Endometrium (tissue), 2 donors: ENCODE measurements around the gene PKHD1.

ENCODE experiments used
- FAIRE-seq: peaks from 2 replicates; lab custom pipeline; 2012; peaks lifted over from hg19 to GRCh38; lab: Jason Lieb, UNC
- donor health status: control.
- donor health status: control.

PKHD1 gene, protein sequence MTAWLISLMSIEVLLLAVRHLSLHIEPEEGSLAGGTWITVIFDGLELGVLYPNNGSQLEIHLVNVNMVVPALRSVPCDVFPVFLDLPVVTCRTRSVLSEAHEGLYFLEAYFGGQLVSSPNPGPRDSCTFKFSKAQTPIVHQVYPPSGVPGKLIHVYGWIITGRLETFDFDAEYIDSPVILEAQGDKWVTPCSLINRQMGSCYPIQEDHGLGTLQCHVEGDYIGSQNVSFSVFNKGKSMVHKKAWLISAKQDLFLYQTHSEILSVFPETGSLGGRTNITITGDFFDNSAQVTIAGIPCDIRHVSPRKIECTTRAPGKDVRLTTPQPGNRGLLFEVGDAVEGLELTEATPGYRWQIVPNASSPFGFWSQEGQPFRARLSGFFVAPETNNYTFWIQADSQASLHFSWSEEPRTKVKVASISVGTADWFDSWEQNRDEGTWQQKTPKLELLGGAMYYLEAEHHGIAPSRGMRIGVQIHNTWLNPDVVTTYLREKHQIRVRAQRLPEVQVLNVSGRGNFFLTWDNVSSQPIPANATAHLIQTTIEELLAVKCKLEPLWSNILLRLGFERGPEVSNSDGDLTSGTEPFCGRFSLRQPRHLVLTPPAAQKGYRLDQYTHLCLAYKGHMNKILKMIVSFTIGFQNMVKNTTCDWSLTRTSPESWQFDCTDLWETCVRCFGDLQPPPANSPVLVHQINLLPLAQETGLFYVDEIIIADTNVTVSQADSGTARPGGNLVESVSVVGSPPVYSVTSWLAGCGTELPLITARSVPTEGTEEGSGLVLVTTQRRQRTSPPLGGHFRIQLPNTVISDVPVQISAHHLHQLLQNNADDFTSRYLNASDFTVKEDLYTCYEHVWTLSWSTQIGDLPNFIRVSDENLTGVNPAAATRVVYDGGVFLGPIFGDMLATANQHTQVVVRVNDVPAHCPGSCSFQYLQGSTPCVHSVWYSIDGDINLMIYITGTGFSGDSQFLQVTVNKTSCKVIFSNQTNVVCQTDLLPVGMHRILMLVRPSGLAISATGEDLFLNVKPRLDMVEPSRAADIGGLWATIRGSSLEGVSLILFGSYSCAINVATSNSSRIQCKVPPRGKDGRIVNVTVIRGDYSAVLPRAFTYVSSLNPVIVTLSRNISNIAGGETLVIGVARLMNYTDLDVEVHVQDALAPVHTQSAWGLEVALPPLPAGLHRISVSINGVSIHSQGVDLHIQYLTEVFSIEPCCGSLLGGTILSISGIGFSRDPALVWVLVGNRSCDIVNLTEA (N-terminal part only)

DNA sequence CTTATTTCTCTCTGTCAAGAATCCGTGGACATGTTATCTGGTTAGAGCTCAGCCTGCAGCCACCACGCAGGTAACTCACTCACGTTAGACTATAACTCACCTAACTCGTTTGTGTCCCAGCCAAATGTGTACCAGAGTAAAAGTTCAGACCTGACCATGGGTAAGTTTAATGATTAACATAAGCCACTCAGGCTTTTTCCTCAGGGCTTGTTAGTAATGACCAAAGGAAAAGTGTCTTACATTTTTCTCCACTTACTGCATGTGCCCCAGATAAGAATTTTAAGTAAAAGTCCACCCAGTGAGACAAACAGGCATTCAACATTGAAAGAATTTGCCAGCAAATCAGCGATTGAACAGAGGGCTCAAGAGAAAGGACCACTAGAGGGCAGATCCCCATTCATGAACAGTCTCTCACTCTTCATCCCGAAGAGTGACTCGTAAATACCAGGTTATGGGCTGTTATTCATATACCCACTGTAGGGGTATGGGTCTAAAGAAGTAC lies at the start of gene PKHD1:
Gene PKHD1, minus strand, starts transcription at position 116 of the 502 bp plus-strand sequence. CDS start 2,680 bp downstream, outside the sequence.
- FAIRE-seq = no peak

DNA sequence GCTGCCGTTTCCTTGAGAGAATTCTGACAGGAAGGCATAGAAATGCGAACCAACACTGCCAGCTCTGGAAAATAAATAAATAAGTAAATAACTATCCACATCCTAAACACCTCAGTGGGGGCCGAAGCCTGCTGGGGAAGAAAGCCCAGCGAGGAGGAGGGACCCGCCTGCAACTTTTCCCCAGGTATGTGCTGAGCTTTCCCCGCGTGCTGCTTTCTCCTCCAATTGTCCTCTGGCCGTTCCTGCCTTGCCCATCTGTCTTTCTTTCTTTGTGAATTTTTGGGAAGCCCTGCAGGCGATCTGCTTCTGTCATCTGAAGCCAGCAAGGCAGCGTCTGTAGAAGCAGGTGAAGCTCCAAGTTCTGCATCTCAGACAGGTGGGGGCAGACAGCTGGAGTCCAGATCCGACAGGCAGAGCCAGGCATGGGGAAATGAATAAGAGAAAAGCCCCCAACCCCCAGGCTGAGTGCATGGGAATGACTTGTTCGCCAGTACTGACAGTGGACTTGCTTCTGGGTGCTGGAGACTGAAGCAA lies 49.6 kb upstream of the PKHD1 start:
- no peak for FAIRE-seq

DNA sequence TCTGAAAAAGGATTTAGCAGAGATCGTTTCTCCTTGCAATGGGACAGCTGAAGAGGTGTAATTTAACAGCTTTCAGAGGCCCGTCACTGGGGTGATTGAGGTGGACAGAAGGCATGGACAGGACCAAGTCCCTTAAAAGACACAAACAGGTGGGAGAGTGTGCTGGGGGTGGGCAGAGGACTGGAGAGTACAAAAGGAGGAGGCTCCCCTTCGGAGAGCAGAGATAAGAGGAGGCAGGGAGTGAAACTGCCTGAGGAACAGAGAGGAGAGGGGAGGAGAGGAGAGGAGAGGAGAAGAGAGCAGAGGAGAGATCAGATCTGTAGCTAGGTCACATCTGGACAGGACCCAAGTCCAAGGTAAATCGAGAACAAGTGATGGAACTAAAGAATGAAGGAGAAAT lies 48.6 kb upstream of the PKHD1 start:
- no peak for FAIRE-seq

DNA sequence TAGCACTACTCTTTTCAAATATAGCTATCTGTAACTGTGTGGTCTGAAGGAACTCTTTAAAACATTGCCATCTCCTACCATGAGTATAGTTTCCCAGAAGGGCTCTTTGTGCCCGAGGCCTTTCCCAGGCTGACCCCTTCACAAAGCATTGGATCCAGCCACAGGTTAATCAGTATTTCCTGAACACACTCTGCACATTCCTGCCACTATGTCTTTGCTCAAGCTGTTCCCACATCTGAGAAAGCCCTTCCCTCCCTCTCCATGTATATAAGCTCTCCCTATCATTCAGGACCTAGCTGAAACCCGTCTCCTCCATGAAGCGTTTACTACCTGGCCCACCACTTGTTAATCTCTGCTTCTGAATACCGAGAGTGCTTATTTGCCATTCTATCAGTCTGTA lies 47.8 kb upstream of the PKHD1 start:
- FAIRE-seq = no peak

DNA sequence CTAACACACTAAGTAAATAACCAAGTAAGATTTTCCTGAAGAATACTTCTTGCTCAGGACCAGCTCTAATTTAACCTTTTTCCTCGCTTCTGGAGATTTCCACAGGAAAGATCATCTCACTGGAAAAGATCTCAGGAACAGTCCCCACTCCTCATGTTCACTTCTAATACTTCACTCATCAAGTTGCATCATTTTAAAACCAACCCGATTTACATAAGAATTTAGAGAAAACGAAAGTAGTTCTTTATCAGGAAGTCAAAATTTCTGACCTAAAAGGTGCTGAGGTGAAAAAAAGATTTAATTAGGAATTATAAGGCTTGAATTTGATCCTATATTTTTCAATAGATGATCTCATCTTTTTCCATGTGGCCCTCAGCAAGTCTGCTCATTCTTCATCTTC lies 46.6 kb upstream of the PKHD1 start:
- no peak for FAIRE-seq

DNA sequence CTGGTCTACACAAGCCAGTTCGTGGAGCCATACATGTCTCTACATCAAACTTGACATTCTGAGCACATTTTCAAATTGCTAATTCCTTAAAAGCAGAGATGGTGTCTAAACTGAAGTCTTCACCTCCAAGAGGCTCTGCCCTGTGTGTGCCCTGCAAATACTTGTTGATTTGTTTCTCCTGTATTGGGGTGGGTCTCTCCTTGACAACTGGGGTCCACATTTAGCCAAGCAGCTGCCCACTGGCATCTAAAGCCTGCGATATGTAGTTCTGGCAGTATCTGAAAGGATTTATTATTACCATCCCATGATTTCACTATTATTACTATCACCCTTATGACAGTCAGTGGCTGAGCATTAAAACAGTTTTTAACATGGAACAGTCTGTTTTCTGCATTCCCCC lies 45.9 kb upstream of the PKHD1 start:
- FAIRE-seq = no peak

DNA sequence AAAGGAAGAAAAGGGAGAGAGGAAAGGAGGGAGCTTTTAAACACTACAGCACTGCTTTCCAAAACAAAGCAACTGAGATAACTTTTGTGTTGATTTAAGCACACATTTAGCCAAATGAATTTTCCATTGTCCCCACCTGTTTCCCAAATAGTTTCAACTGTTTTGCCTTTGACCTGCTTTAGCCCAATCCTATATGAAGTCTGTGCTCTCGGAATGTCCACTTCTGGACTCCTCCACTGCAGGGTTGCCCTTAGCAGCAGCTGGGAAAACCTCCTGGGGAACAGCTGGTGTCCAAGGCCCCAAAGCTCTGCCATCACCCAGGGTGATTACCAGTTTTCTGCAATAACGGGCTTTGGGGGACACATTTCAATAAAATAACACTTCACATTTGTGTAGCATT lies 44.9 kb upstream of the PKHD1 start:
- no peak for FAIRE-seq

DNA sequence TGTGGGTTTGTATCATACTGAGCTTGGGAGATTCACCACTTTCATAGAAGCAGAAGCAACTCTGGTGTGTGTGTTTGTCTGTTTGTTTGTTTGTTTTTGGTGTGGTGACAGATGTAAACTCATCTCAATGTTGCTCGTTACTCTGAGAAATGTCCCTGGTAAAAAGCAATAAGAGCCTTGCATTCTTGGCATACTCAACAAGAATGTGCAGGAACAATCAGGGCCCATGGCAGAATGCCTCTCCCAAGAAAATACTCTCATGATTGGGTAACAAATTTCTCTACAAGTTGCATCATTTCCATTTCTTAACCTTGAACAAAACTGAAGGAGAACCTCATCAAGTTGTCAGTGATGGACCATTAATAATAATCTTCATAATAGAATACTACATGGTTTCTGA lies 43.0 kb upstream of the PKHD1 start:
- FAIRE-seq = no peak

DNA sequence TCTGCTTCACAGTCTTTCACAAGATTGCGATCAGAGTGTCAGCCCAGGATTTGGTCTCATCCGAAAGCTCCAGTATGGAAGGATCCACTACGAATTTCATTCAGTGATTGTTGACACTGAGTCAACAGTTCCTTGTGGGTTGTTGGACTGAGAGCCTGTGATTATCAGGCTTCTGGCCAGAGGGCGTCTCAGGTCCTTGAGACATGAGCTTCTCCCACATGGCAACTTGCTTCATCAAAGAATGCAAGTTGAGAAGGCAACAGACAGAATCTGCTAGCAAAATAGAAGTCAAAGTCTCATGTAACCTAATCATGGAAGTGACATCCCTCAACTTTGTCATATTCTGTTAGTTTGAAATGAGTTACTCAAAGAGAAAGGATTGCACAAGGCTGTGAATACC lies 40.5 kb upstream of the PKHD1 start:
- no peak for FAIRE-seq

DNA sequence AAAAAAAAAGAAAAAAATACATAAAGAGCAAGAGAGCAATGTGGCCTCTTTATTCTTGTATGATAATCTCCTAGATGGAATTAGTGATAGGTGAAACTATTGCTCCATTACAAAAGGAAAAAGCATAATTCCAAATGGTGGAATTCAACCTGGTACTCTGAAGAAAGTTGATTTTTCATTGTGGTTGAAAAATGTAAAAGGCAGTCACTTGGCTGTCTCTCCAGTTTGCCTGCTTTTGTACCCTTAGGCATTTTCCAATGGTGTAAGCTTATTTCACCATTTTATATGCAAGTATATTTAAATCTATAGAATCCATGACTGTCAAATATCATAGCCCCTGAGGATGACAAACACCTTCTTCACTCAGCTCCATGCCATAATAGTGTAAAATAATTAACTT lies 38.8 kb upstream of the PKHD1 start:
- FAIRE-seq = no peak

DNA sequence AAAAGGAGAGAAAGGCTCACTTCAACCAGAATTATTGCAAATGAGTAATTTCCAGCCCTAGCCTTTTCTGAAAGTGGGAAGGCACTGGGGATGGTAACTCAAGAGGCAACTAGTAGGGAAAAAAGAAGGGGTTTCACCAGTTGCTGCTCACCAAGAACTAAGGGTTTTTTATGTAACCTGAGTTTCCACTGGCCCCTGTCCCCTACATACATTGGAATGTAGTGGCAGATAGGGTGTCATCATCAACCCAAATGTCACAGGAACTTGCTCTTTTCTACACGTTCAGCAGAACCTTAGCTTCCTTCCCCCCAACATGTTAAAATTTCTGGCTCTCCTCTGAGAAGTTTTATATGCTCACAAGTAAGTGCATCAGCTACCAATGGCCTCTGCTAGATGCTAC lies 38.2 kb upstream of the PKHD1 start:
- FAIRE-seq = no peak

DNA sequence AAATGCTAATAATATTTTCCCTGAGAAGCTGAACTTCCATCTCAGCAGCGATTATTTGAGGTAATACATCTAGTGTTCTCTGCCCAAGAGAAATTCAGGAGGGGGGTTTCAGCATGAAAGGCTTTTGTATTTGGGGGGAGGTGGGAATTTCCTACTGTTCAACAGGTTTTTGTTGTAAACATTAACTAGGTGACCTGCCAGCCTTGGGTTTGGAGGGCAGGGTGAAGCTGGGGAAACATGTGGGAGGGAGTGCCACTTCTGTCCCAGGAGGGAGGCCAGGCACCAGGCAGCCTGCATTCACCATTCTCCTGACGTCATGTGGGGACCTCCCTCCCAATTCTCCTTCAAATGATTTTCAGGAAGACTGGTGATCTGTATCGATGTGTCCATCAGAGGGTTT lies 37.7 kb upstream of the PKHD1 start:
- FAIRE-seq = no peak

DNA sequence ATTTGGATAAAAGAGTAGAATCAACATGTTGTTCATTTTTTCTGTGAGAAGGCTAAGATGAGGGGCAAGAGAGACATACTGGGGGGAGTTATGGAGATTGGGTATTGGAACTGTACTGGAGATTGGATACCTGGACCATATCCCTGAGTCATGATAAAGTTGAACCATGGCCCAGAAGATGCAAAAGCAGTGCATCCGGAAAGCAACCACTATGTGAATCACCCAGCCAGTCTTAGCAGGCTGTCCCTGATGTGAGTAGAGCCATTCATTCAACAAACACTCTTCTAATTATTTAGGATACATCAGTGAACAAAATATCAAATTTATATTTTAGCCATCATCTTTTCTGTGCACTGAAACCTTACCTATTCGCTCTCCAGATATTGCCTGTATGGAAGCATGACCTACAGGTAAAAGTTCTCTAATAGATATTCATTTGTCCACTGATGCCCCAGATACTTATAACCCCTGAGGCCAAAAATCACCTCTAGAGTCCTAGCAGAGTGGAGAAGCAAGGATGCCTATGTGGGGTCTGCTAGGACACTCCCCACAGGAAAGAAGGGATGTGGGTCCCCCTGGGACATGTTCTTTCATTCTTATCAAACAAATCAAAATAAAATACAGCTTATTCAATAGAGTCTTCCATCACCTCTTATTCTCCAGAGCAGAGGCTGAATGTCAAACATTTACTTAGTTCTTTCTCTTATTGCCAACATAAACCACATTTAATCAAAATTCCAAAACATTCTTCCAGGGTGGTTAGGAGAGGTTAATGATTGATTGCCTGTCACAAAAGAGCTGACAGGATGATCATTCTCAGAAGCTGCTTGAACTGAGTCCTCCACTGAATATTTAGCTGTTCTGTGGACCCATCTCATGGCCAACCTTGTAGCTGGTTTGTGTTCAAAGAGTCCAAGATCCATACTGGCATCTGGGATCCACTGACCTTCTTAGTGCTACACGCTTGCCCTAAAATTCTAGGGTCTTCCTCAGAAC lies 37.0 kb upstream of the PKHD1 start:
- FAIRE-seq = no peak

DNA sequence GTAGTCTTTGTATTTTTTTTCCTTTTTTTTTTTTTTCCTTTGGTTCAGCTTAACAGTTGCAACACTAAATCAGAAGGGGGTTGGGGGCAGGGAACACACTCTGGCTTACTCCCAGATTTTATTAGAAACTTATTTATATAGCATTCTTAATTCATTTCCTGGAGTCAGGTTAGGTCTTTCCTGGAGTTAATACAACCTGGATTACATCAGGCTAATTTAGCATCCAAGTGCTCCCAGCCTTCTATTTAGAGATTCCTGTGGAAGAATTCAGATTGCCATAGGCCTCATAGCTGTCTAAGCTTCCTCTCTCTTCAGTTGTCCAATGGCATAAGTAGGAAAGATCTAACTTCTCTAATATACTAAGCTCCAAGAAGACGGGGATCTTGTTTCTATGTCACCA lies 35.8 kb upstream of the PKHD1 start:
- no peak for FAIRE-seq

DNA sequence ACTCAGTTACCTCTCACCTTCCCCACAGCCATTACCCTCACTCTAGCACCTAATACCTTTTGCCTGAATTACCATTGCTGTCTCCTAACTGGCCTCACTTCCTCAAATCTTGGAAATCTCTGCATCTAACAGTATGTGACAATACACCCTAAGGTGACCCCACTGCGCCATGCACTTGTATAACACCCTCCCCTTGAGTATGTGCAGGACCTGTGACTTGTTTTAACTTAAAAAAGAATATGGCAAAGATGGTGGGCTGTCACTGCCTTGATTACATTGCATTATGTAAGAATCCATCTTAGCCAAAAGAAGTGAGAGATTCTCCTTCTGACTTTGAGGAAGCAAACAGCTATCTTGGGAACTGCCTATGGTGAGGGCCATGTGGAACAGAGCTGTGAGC lies 29.9 kb upstream of the PKHD1 start:
- no peak for FAIRE-seq

DNA sequence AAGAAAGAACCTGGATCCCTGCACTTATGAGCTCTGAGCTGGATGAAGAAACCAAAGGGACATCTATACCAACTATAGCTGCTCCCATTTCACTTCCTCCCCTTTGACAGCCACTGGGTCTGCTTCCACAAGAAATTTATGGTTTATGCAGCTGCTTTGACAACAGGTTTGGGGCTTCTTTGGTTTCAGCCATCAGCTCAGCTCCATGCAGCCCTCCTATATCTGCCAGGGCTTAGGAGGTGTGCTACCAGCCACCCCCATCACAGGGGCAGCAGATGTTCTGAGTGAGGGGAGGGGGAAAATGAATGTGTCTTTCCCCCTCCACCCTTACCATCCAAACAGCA lies 29.2 kb upstream of the PKHD1 start:
- no peak for FAIRE-seq

DNA sequence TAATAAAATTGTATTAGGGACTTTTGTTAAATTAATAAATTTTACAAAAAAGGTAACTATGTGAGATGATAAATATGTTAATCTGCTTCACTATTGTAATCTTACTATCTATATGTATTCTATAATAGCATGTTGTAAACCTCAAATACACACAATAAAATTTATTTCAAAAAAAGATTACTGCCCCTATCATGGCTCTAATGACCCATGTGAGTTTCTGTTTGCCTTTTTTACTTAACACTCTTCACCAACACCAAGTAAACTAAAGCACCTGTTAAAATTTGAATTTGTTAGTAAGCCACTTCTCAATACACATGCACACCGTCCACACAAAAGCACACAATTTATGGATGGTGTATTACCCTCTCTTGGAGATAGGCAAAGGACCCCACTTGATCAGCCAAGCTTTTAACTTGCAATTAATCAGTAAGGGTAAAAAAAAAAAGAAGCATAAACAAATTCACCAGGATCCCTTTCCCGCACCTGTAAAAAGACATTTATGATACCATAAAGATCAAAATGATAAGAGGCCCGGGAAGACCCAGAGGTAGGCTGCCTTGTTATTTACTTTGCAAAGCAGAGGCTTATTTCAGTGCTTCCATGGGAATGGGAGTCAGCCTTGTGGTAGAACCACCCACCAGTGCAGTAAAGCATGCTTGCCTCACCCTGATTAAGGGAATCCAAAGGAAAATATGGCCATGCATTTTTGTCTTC lies 28.6 kb upstream of the PKHD1 start:
- no peak for FAIRE-seq

DNA sequence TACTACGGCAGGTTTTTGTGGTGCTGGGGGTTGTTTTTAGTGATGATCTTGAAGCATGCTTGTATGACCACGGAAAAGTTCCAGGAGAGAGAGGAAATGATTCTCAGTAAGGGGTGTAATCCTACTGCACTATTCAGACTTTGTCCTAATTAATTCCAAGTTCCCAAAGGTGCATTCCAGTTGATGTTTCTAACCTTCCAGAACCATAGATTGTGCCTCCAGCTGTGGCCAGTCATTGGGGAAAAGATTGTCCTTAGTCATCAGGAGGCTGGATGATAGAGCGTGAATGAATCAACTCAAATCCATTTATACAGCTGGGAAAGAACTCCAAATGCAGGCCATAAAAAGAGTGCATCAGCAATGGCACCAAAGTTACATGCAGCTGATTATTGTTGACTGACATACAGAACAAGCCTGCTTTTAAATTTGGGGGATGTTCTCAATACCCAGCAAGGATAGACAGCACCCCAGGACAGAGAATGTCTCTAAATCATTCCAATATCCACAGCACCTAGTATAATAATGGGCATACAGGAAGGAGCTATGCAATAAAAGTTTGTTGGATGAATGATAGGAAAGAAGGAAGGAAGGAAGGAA lies 27.8 kb upstream of the PKHD1 start:
- no peak for FAIRE-seq

DNA sequence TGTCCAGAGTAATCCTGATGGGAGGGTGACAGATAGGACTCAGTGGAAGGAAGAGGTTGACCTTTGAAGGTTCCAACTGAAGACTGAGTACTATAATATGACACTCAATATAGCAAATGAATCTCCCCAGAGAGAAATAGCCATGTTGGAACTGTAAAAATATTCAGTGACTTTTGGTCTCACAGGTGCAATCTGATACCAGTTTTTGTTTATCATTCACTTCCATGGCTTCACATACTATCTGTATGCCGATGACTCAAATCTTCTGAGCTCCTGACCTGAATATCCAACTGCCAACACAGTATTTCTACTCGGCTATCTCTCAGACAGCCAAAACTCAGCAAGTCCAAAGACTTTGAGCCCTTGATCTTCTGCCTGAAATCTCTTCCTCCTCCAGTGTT lies 21.8 kb upstream of the PKHD1 start:
- FAIRE-seq = no peak

DNA sequence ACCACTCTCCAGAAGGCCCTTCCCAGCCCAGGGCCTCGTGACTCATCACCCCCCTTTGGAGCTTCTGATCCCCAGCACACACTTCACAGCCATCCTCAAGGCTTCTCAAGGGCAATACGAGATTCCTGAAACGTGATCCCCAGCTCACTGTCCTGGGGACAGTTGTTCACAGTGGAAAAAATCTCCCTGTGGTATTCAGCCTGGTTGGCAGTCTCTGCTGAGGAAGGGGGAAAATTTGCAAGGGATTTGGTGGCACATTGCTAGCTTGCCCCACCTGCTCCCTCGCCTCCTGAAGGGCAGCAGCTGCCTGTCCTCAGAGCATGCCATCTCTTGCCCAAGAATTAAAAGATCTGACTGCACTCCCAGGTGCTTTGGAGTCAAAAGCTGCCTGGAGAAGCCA lies 20.7 kb upstream of the PKHD1 start:
- FAIRE-seq = no peak
